Endothelial cell of umbilical vein (primary cell): ENCODE measurements around the gene KCTD18. TPM values are rescaled to one million over a fixed set of nuclear protein-coding genes. Genes with fewer than 3 reads are reported as not detected.

Experiments used
- BruUV-seq: library from RNA; stranded (reverse); fragments of 400-500 nt; replicated peaks from 2 replicates; lab custom pipeline; 2021; lab: Mats Ljungman, UMichigan
- CTCF ChIA-PET: fragments of 300-600, 350-600 bp; sonication (Branson Sonifier 250); formaldehyde crosslinking; loops from one replicate; lab custom pipeline; 2021; ENCODE audit warnings: antibody characterized with exemption, inconsistent platforms; lab: Charles Lee
- POLR2A ChIA-PET: fragments of 300-600, 350-600 bp; sonication (Branson Sonifier 250); formaldehyde crosslinking; loops from one replicate; lab custom pipeline; 2021; ENCODE audit warnings: antibody characterized with exemption, inconsistent platforms; lab: Charles Lee
- DNase-seq: peaks from one replicate; pipeline ENCODE4 v3.0.0-alpha.2; 2011; ENCODE audit warnings: low read depth, low spot score
- FAIRE-seq: peaks from 2 replicates; lab custom pipeline; 2011; peaks lifted over from hg19 to GRCh38; lab: Jason Lieb, UNC
- H2AFZ ChIP-seq: 2 replicates; pipeline ENCODE4 v1.6.0; 2012; ENCODE audit warnings: low read depth, low read length, control low read depth, inconsistent platforms
- H3K27ac ChIP-seq: 2 replicates; pipeline ENCODE4 v1.5.1; 2011; ENCODE audit warnings: low read depth, mild to moderate bottlenecking, control low read depth, low read length, moderate library complexity; ENCODE audit not compliant: insufficient read depth
- H3K27me3 ChIP-seq, 2 experiments: 2 replicates each; pipeline versions ENCODE4 v1.6.0 to v1.6.1; 2011; ENCODE audit warnings: low read length in 2 of 2, mixed read lengths in 1 of 2; ENCODE audit not compliant: control insufficient read depth in 2 of 2, insufficient read depth in 2 of 2
- H3K36me3 ChIP-seq, 2 experiments: 2 replicates in 1 of 2; 3 replicates in 1 of 2; pipeline ENCODE4 v1.5.1; 2011; ENCODE audit warnings: low read length in 2 of 2, mild to moderate bottlenecking in 1 of 2, moderate library complexity in 1 of 2; ENCODE audit not compliant: control insufficient read depth in 2 of 2, insufficient read depth in 2 of 2; ENCODE audit errors: extremely low read depth in 1 of 2
- H3K4me1 ChIP-seq: 3 replicates; pipeline ENCODE4 v1.5.1; 2011; ENCODE audit warnings: mild to moderate bottlenecking, low read length; ENCODE audit not compliant: control insufficient read depth, insufficient read depth; ENCODE audit errors: extremely low read depth
- H3K4me2 ChIP-seq: 2 replicates; pipeline ENCODE4 v1.6.1; 2011; ENCODE audit warnings: low read length, control low read depth, mixed read lengths; ENCODE audit not compliant: insufficient read depth
- H3K4me3 ChIP-seq, 3 experiments: fragments of 200-600 bp in 1 of 3; sonication (generic), shearing (Covaris generic) in 1 of 3; replicated peaks in 1 of 3; 2 replicates each; pipeline ENCODE4 v1.5.1; 2011 to 2016; ENCODE audit warnings: control low read depth in 3 of 3, low read length in 3 of 3, mild to moderate bottlenecking in 2 of 3, inconsistent platforms in 1 of 3, low read depth in 1 of 3, moderate library complexity in 1 of 3; ENCODE audit not compliant: insufficient read depth in 1 of 3
- H3K79me2 ChIP-seq: 2 replicates; pipeline ENCODE4 v1.6.0; 2012; ENCODE audit warnings: low read length, inconsistent platforms; ENCODE audit not compliant: control insufficient read depth, insufficient read depth
- H3K9ac ChIP-seq: replicated peaks from 2 replicates; pipeline ENCODE3; 2011; ENCODE audit warnings: low read length, control low read depth; ENCODE audit not compliant: insufficient read depth; ENCODE audit errors: extremely low read depth
- H3K9me1 ChIP-seq: replicated peaks from 3 replicates; pipeline ENCODE4 v1.6.0; 2011; ENCODE audit warnings: mild to moderate bottlenecking, low read length; ENCODE audit not compliant: control insufficient read depth, insufficient read depth; ENCODE audit errors: extremely low read depth
- H3K9me3 ChIP-seq: replicated peaks from 2 replicates; pipeline ENCODE4 v1.5.1; 2012; ENCODE audit warnings: low read length, inconsistent platforms; ENCODE audit not compliant: control insufficient read depth, insufficient read depth
- H4K20me1 ChIP-seq: replicated peaks from 2 replicates; pipeline ENCODE3; 2011; ENCODE audit warnings: mild to moderate bottlenecking, low read length; ENCODE audit not compliant: control insufficient read depth, insufficient read depth; ENCODE audit errors: extremely low read depth
- EZH2 ChIP-seq: IDR thresholded peaks from 2 replicates; pipeline ENCODE4 v1.6.1; 2012; ENCODE audit warnings: borderline replicate concordance, low read depth, mild to moderate bottlenecking, moderate library complexity, low read length, inconsistent platforms; ENCODE audit not compliant: severe bottlenecking
- FOS ChIP-seq: IDR thresholded peaks from 2 replicates; pipeline ENCODE4 v1.6.1; 2011; ENCODE audit warnings: mild to moderate bottlenecking, low read length, moderate library complexity, borderline replicate concordance; ENCODE audit not compliant: insufficient read depth
- GATA2 ChIP-seq: IDR thresholded peaks from 2 replicates; pipeline ENCODE4 v1.7.0; 2011; ENCODE audit warnings: low read depth, mild to moderate bottlenecking, moderate library complexity, mixed read lengths, low read length; ENCODE audit not compliant: insufficient read length, insufficient read depth
- JUN ChIP-seq: IDR thresholded peaks from 2 replicates; pipeline ENCODE4 v1.6.1; 2011; ENCODE audit warnings: borderline replicate concordance, low read depth; ENCODE audit not compliant: insufficient read length, insufficient read depth
- MYC ChIP-seq: IDR thresholded peaks from one replicate; pipeline ENCODE4 v1.6.1; 2011; ENCODE audit warnings: mild to moderate bottlenecking, low read depth, low read length
- POLR2A ChIP-seq: IDR thresholded peaks from 2 replicates; pipeline ENCODE4 v1.6.1; 2012; ENCODE audit warnings: low read depth, mild to moderate bottlenecking, control low read depth, low read length
- POLR2AphosphoS5 ChIP-seq: IDR thresholded peaks from 2 replicates; pipeline ENCODE4 v1.6.1; 2012; ENCODE audit warnings: low read depth, mild to moderate bottlenecking, control low read depth, low read length, moderate library complexity; ENCODE audit not compliant: insufficient read depth
- dilution Hi-C: fragments of 300-500 bp; cut with MboI; formaldehyde crosslinking; loops from one replicate; pipeline ENCODE4 v1.15.0; 2019; ENCODE audit warnings: low sequenced_read_pairs; ENCODE audit not compliant: extremely low pct_ligation_motif_present
- intact Hi-C: fragments of 100-400 bp; cut with micrococcal nuclease; formaldehyde crosslinking; loops from one replicate; pipeline ENCODE4 v1.10.0; 2022
- polyA plus RNA-seq, 4 experiments: library from polyadenylated mRNA; depleted of rRNA in 3 of 4; stranded (reverse) in 3 of 4; unstranded in 1 of 4; fragments of >200 nt; gene quantifications; 2 replicates each; pipeline versions ENCODE4 v1.2.1 to v1.2.3, GENCODE V29; 2011 to 2012; ENCODE audit warnings: missing spikeins in 1 of 4
- total RNA-seq: library from RNA; stranded (reverse); gene quantifications from 2 replicates; pipeline ENCODE4 v1.2.3, GENCODE V29; 2021
- TF ChIP-seq, protein P1 (sequence below): IDR thresholded peaks from 2 replicates; pipeline ENCODE4 v1.6.1; 2011; ENCODE audit not compliant: insufficient read depth, insufficient read length
- TF ChIP-seq, protein P2 (sequence below), 2 donors: IDR thresholded peaks; 1 replicate in 1 of 2; 2 replicates in 1 of 2; pipeline ENCODE4 v1.5.1; 2011; ENCODE audit warnings: low read length in 2 of 2, mild to moderate bottlenecking in 2 of 2, moderate library complexity in 2 of 2, control low read depth in 1 of 2, inconsistent platforms in 1 of 2, low read depth in 1 of 2; ENCODE audit not compliant: insufficient read depth in 1 of 2; ENCODE audit errors: extremely low read depth in 1 of 2

KCTD18 gene
- total and polyA plus RNA-seq, 2 donors (not counting 3 experiments of a cell fraction or from before 2014, with no cell fraction given): 2.6 to 6.6 TPM

- BruUV-seq: no TSS peak
- ChIA-PET CTCF (interaction anchor here (0.8 to 1.3 kb wide), 4 partner anchors 11 to 179 kb away, joined by 3 to 4 read pairs (median 4); no protein-coding TSS in a partner anchor), POLR2A (no interaction called here)
- Histone ChIP-seq H3K9me1 (no peaks in the 10 kb centered on the region), H3K4me2 (no peak overlapping the region), H4K20me1 (no peaks in the 10 kb centered on the region), H2AFZ (no peak overlapping the region), H3K36me3 (no peaks in the 10 kb centered on the region), H3K9me3 (no peaks in the 10 kb centered on the region), H3K27me3 (peaks cover 21 to 27% of the 10 kb centered on the region in 2 experiments), H3K79me2 (peaks cover 23% of the 10 kb centered on the region), H3K27ac (no peak overlapping the region), H3K4me1 (peaks cover 8% of the 10 kb centered on the region), H3K9ac (no peak overlapping the region), H3K4me3 (no peak overlapping the region)
- intact Hi-C loops (no loop called here), dilution Hi-C loops (no loop called here)
- DNase-seq (no peak), FAIRE-seq (no peak)
- TF ChIP-seq GATA2 (no peak), JUN (no peak), POLR2A (no peak), EZH2 (no peak), MYC (no peak), POLR2AphosphoS5 (no peak), FOS (no peak)
- TF ChIP-seq, protein P1, sequence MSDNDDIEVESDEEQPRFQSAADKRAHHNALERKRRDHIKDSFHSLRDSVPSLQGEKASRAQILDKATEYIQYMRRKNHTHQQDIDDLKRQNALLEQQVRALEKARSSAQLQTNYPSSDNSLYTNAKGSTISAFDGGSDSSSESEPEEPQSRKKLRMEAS: no peak
- TF ChIP-seq, protein P2, sequence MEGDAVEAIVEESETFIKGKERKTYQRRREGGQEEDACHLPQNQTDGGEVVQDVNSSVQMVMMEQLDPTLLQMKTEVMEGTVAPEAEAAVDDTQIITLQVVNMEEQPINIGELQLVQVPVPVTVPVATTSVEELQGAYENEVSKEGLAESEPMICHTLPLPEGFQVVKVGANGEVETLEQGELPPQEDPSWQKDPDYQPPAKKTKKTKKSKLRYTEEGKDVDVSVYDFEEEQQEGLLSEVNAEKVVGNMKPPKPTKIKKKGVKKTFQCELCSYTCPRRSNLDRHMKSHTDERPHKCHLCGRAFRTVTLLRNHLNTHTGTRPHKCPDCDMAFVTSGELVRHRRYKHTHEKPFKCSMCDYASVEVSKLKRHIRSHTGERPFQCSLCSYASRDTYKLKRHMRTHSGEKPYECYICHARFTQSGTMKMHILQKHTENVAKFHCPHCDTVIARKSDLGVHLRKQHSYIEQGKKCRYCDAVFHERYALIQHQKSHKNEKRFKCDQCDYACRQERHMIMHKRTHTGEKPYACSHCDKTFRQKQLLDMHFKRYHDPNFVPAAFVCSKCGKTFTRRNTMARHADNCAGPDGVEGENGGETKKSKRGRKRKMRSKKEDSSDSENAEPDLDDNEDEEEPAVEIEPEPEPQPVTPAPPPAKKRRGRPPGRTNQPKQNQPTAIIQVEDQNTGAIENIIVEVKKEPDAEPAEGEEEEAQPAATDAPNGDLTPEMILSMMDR (IDR thresholded peaks at IDR 0.05; ENCODE audit: extremely low read depth in 1 of 2, insufficient read depth in 1 of 2, low read depth in 1 of 2, low read length in 2 of 2): no peak
Measured at GRCh38 chr2:200523604-200524003, 13.7 kb upstream of the KCTD18 start.
